HepG2 (cell line): ENCODE data around the gene ITGB1. TPM values are rescaled to one million over a fixed set of nuclear protein-coding genes. Genes with fewer than 3 reads are reported as not detected.

Experiments used
- AGO1 ChIP-seq: fragments of 200-400 bp; formaldehyde crosslinking; IDR thresholded peaks from 2 replicates; pipeline ENCODE4 v1.6.1; 2017; ENCODE audit warnings: mild to moderate bottlenecking, low read depth, low read length, moderate library complexity; ENCODE audit not compliant: poor library complexity, severe bottlenecking
- CEBPZ ChIP-seq: IDR thresholded peaks from 2 replicates; pipeline ENCODE4 v1.6.1; 2012; ENCODE audit warnings: low read length, improper control_type of control experiment
- CTCF ChIP-seq: sonication (generic); formaldehyde crosslinking; IDR thresholded peaks from 2 replicates; pipeline ENCODE4 v1.5.0; 2020; ENCODE audit warnings: mild to moderate bottlenecking, missing genetic modification reagents, moderate library complexity
- EHMT2 ChIP-seq: fragments of 200-600 bp; sonication (generic); IDR thresholded peaks from 2 replicates; pipeline ENCODE4 v1.7.0; 2017; ENCODE audit warnings: antibody characterized with exemption, low read depth, low read length, borderline replicate concordance
- GPBP1L1 ChIP-seq: sonication (generic); formaldehyde crosslinking; IDR thresholded peaks from 2 replicates; pipeline ENCODE4 v1.5.0; 2020; ENCODE audit warnings: mild to moderate bottlenecking, missing genetic modification reagents
- HNRNPUL1 ChIP-seq: fragments of 200-400 bp; formaldehyde crosslinking; IDR thresholded peaks from 2 replicates; pipeline ENCODE4 v1.6.1; 2017; ENCODE audit warnings: low read depth, mild to moderate bottlenecking, low read length, moderate library complexity
- JUNB ChIP-seq: sonication (generic); formaldehyde crosslinking; IDR thresholded peaks from 2 replicates; pipeline ENCODE4 v1.8.0; 2022; ENCODE audit warnings: missing genetic modification reagents, mild to moderate bottlenecking, borderline replicate concordance
- MIXL1 ChIP-seq: IDR thresholded peaks from 2 replicates; pipeline ENCODE4 v1.6.1; 2016
- POLR2G ChIP-seq: fragments of 200-400 bp; formaldehyde crosslinking; IDR thresholded peaks from 2 replicates; pipeline ENCODE4 v1.6.1; 2018; ENCODE audit warnings: mild to moderate bottlenecking, low read depth, low read length, moderate library complexity
- RBAK ChIP-seq: sonication (generic); formaldehyde crosslinking; IDR thresholded peaks from 2 replicates; pipeline ENCODE4 v1.5.1; 2020; ENCODE audit warnings: mild to moderate bottlenecking, missing genetic modification reagents
- RBM22 ChIP-seq: fragments of 200-400 bp; formaldehyde crosslinking; optimal IDR thresholded peaks from 2 replicates; pipeline ENCODE3; 2017; ENCODE audit warnings: mild to moderate bottlenecking, low read length, moderate library complexity
- SIX1 ChIP-seq: sonication (generic); formaldehyde crosslinking; IDR thresholded peaks from 2 replicates; pipeline ENCODE4 v1.4.0; 2020; ENCODE audit warnings: missing genetic modification reagents, borderline replicate concordance
- ZBTB26 ChIP-seq: IDR thresholded peaks from 2 replicates; pipeline ENCODE4 v1.6.1; 2016; ENCODE audit warnings: missing compliant biosample characterization, missing genetic modification reagents, borderline replicate concordance
- ZBTB38 ChIP-seq: sonication (generic); formaldehyde crosslinking; IDR thresholded peaks from 2 replicates; pipeline ENCODE4 v1.5.1; 2020; ENCODE audit warnings: mild to moderate bottlenecking, missing genetic modification reagents
- ZNF317 ChIP-seq: sonication (generic); formaldehyde crosslinking; IDR thresholded peaks from 2 replicates; pipeline ENCODE4 v1.5.0; 2020; ENCODE audit warnings: mild to moderate bottlenecking, missing genetic modification reagents
- ZNF326 ChIP-seq: sonication (generic); formaldehyde crosslinking; IDR thresholded peaks from 2 replicates; pipeline ENCODE4 v1.4.0; 2020; ENCODE audit warnings: missing genetic modification reagents, borderline replicate concordance
- ZNF674 ChIP-seq: sonication (generic); formaldehyde crosslinking; IDR thresholded peaks from 2 replicates; pipeline ENCODE4 v1.5.0; 2020; ENCODE audit warnings: low read depth, mild to moderate bottlenecking, missing genetic modification reagents
- ZNF775 ChIP-seq: sonication (generic); formaldehyde crosslinking; IDR thresholded peaks from 2 replicates; pipeline ENCODE4 v1.4.0; 2020; ENCODE audit warnings: missing genetic modification reagents, mild to moderate bottlenecking, moderate library complexity, borderline replicate concordance
- ZNF788 ChIP-seq: sonication (generic); formaldehyde crosslinking; IDR thresholded peaks from 2 replicates; pipeline ENCODE4 v1.5.0; 2020; ENCODE audit warnings: mild to moderate bottlenecking, missing genetic modification reagents, borderline replicate concordance
- ZSCAN22 ChIP-seq: sonication (generic); formaldehyde crosslinking; IDR thresholded peaks from 2 replicates; pipeline ENCODE4 v1.4.0; 2020; ENCODE audit warnings: mild to moderate bottlenecking, missing genetic modification reagents
- ZZZ3 ChIP-seq: sonication (generic); formaldehyde crosslinking; IDR thresholded peaks from 2 replicates; pipeline ENCODE4 v1.4.0; 2020; ENCODE audit warnings: missing genetic modification reagents, mild to moderate bottlenecking, borderline replicate concordance
- polyA plus RNA-seq, 8 experiments: library from polyadenylated mRNA; depleted of rRNA in 3 of 8; stranded (reverse) in 7 of 8; unstranded in 1 of 8; fragments of >200 nt; fragmentation: Illumina TruSeq in 4 of 8; extraction: Trizol in 4 of 8; gene quantifications; 2 replicates each; pipeline versions ENCODE4 v1.2.1 to v1.2.3, GENCODE V29; 2011 to 2016; ENCODE audit warnings: low read depth in 4 of 8, missing spikeins in 1 of 8, mixed read lengths in 1 of 8; ENCODE audit not compliant: insufficient read depth in 1 of 8
- total RNA-seq, 5 experiments: library from RNA; depleted of rRNA; stranded (reverse); fragments of >200 nt; fragmentation: Illumina TruSeq; extraction: Trizol; gene quantifications; 2 replicates each; pipeline ENCODE4 v1.2.3, GENCODE V29; 2016; ENCODE audit warnings: low read depth in 1 of 5

The ITGB1 gene
- total and polyA plus RNA-seq, 2 of the 13 experiments (the other 11 are each of a cell fraction or from before 2014, with no cell fraction given), result 190 to 204 TPM

- TF ChIP-seq CTCF (CRISPR knock-in tag), result 0 out of 2 replicates have a peak, but pooled peaks have one; percentile 6
- TF ChIP-seq ZZZ3 (CRISPR knock-in tag), result no peak
- TF ChIP-seq ZNF674 (CRISPR knock-in tag), result 0 out of 2 replicates have a peak, but pooled peaks have one; percentile 29
- TF ChIP-seq CEBPZ, result no peak
- no peak for TF ChIP-seq GPBP1L1 (CRISPR knock-in tag)
- no peak for TF ChIP-seq ZNF775 (CRISPR knock-in tag)
- TF ChIP-seq ZNF788 (CRISPR knock-in tag), result peak; percentile 94
- peak; percentile 68 for TF ChIP-seq ZBTB38 (CRISPR knock-in tag)
- 0 out of 2 replicates have a peak, but pooled peaks have one; percentile 12 for TF ChIP-seq SIX1
- 0 out of 2 replicates have a peak, but pooled peaks have one; percentile 38 for TF ChIP-seq MIXL1
- TF ChIP-seq AGO1, result no peak
- TF ChIP-seq ZSCAN22 (CRISPR knock-in tag), result no peak
- no peak for TF ChIP-seq HNRNPUL1
- TF ChIP-seq RBAK (CRISPR knock-in tag), result no peak
- no peak for TF ChIP-seq ZNF326
- TF ChIP-seq ZBTB26, result peak; percentile 56; the same call in 1 of the 2 replicates
- peak; percentile 25; the same call in 1 of the 2 replicates for TF ChIP-seq JUNB (CRISPR knock-in tag)
- TF ChIP-seq RBM22, result peak; percentile 78
- TF ChIP-seq EHMT2, result no peak
- TF ChIP-seq ZNF317 (CRISPR knock-in tag), result 0 out of 2 replicates have a peak, but pooled peaks have one; percentile 54
- peak; percentile 89 for TF ChIP-seq POLR2G
These were observed at the start of gene ITGB1 (continued) for GRCh38 chr10:32958085-32959005.
